ENCODE measurements around the gene NIT1. TPM values are rescaled to one million over a fixed set of nuclear protein-coding genes. Genes with fewer than 3 reads are reported as not detected.

The NIT1 gene
- total RNA-seq, 1 experiment from 2014 or later: 65.9 TPM

DNA sequence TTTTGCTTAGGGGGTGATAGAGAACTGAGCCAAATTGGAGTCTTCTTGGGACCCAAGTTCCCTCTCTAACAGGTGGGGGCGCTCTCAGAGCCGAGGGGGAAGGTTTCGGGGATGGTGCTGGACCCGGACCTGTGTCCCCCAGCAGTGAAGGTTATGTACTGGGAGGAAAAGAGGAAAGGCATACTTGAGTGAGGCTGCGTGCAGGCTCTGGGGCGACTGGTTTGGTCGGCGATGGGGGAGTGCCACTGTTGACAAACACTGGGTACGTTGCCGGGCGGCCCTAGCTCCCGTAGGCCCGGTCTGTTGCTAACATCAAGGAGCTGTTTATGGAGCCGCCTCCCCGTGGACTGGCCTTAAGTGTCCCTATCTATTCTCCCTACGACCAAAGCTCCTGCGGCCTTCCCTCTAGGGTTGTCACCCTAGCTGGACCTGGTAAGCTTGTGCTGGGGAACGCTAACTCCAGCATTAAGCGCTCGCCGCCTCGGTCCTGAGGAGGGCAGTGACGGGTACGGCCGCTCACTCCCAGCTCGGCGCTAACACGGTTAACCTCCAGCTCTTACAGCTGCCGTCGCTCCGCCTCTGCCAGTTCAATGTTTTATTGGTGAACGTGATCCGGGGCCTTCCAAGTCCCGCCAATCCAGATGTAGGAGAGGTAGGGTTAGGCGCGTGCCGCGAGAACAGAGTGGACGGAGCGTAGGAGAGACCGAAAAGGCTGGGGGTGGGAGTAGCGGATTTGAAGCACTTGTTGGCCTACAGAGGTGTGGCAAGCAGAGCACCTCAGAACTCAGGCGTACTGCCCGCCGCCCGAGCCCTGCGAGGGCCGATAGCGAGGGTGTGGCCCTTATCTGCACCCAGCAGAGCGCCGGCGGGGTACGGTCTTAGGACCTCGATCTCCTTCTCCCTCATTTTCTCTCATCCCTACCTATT is 48.1 kb downstream of the NIT1 start, which contains the start of gene PPOX:
TSS of gene PPOX (plus strand) at position 685 of the 927 bp plus-strand sequence. CDS start 422 bp downstream, outside the sequence.
- peak; percentile 98 for DNase-seq (ENCODE audit: low read depth, low spot score)
- POLR2A ChIA-PET: interaction anchor here (0.7 to 3.1 kb wide), 15 partner anchors 8 to 1465 kb away, joined by 3 to 24 read pairs (median 5); partner anchors contain the start of genes B4GALT3, DEDD, NDUFS2 and NIT1
- H3K9me3 ChIP-seq (ENCODE audit: control insufficient read depth in 1 of 2, insufficient read depth in 1 of 2, low read depth in 1 of 2, low read length in 2 of 2): no peaks in the 10 kb centered on the region
- RAD21 ChIA-PET (ENCODE audit: low non-redundant PET in 1 of 2, low total read pairs in 2 of 2, uncharacterized antibody in 2 of 2, unreplicated experiment in 2 of 2): no interaction called here
- intact Hi-C loops (cut with micrococcal nuclease): no loop called here
- H3K9ac ChIP-seq (ENCODE audit: low read length): peak within 1 kb of the TSS; percentile 82
- H3K79me2 ChIP-seq (ENCODE audit: insufficient read depth, low read length): no peaks in the 10 kb centered on the region; the same call in 1 of the 2 replicates
- H3K27ac ChIP-seq (ENCODE audit: low read depth, low read length): peak within 1 kb of the TSS; percentile 65
- TF ChIP-seq POLR2A (IDR thresholded peaks at IDR 0.05; ENCODE audit: borderline replicate concordance, extremely low read depth, insufficient read depth, insufficient read length) (peak; percentile 43), RAD21 (IDR thresholded peaks at IDR 0.05; ENCODE audit: low read depth) (no peak), YY1 (IDR thresholded peaks at IDR 0.05; ENCODE audit: extremely low read depth, insufficient replicate concordance, low read depth, low read length) (peak; percentile 60), EZH2phosphoT487 (IDR thresholded peaks at IDR 0.05; ENCODE audit: borderline replicate concordance) (no peak), ZNF274 (IDR thresholded peaks at IDR 0.05; ENCODE audit: low read depth, low read length) (no peak), POLR2AphosphoS5 (IDR thresholded peaks at IDR 0.05; ENCODE audit: low read depth, low read length) (peak; percentile 93), ZFX (IDR thresholded peaks at IDR 0.05) (peak; percentile 42; the same call in 1 of the 2 replicates), TCF7L2 (IDR thresholded peaks at IDR 0.05; ENCODE audit: borderline replicate concordance, extremely low read depth, insufficient read depth, insufficient read length) (peak; percentile 82)
- TF ChIP-seq, protein P1, sequence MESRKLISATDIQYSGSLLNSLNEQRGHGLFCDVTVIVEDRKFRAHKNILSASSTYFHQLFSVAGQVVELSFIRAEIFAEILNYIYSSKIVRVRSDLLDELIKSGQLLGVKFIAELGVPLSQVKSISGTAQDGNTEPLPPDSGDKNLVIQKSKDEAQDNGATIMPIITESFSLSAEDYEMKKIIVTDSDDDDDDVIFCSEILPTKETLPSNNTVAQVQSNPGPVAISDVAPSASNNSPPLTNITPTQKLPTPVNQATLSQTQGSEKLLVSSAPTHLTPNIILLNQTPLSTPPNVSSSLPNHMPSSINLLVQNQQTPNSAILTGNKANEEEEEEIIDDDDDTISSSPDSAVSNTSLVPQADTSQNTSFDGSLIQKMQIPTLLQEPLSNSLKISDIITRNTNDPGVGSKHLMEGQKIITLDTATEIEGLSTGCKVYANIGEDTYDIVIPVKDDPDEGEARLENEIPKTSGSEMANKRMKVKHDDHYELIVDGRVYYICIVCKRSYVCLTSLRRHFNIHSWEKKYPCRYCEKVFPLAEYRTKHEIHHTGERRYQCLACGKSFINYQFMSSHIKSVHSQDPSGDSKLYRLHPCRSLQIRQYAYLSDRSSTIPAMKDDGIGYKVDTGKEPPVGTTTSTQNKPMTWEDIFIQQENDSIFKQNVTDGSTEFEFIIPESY (IDR thresholded peaks at IDR 0.05; ENCODE audit: extremely low read depth, insufficient replicate concordance, low read length): peak; percentile 92
- TF ChIP-seq, protein P2, sequence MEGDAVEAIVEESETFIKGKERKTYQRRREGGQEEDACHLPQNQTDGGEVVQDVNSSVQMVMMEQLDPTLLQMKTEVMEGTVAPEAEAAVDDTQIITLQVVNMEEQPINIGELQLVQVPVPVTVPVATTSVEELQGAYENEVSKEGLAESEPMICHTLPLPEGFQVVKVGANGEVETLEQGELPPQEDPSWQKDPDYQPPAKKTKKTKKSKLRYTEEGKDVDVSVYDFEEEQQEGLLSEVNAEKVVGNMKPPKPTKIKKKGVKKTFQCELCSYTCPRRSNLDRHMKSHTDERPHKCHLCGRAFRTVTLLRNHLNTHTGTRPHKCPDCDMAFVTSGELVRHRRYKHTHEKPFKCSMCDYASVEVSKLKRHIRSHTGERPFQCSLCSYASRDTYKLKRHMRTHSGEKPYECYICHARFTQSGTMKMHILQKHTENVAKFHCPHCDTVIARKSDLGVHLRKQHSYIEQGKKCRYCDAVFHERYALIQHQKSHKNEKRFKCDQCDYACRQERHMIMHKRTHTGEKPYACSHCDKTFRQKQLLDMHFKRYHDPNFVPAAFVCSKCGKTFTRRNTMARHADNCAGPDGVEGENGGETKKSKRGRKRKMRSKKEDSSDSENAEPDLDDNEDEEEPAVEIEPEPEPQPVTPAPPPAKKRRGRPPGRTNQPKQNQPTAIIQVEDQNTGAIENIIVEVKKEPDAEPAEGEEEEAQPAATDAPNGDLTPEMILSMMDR (IDR thresholded peaks at IDR 0.05 in 2 of 3, conservative IDR thresholded peaks at IDR 0.05 in 1 of 3; ENCODE audit: borderline replicate concordance in 1 of 3, insufficient read depth in 1 of 3, low read depth in 2 of 3, low read length in 2 of 3): peak in 2 of 3 experiments; percentile 60 to 61; a peak in 4 of 6 replicates
- H3K9me2 ChIP-seq (ENCODE audit: insufficient read depth): no peaks in the 10 kb centered on the region
- H4K20me1 ChIP-seq (ENCODE audit: insufficient read depth): no peaks in the 10 kb centered on the region
- no peaks in the 10 kb centered on the region for H3K27me3 ChIP-seq (ENCODE audit: insufficient read depth, low read length)
- no peak within 1 kb of the TSS for H2AFZ ChIP-seq (ENCODE audit: low read depth, low read length, poor library complexity, severe bottlenecking)
- BruUV-seq (replicated peaks): no TSS peak
- CTCF ChIA-PET: interaction anchor here (0.8 to 2.8 kb wide), 13 partner anchors 9 to 575 kb away, joined by 3 to 10 read pairs (median 4); partner anchors contain the start of genes B4GALT3, DEDD, NDUFS2 and TOMM40L
- H3K4me2 ChIP-seq (ENCODE audit: low read length): peak within 1 kb of the TSS; percentile 87
- H3K4me1 ChIP-seq (ENCODE audit: control insufficient read depth in 1 of 2, insufficient read depth in 2 of 2, low read length in 2 of 2): peaks cover 3 to 31% of the 10 kb centered on the region in 2 experiments; a peak in 3 of 4 replicates
- peak within 1 kb of the TSS; percentile 71 to 82 for H3K4me3 ChIP-seq (replicated peaks in 1 of 2; ENCODE audit: low read depth in 1 of 2, low read length in 2 of 2)
- peak; percentile 93 for ATAC-seq
- H3K36me3 ChIP-seq (ENCODE audit: control insufficient read depth in 1 of 2, insufficient read depth in 2 of 2, low read length in 2 of 2): peaks cover 8 to 29% of the 10 kb centered on the region in 2 experiments; a peak in 2 of 4 replicates

Measured in HCT116 (cell line).